Left ventricle myocardium inferior (tissue), 1 donor: ENCODE data around the gene TRAF3. TPM values are rescaled to one million over a fixed set of nuclear protein-coding genes. Genes with fewer than 3 reads are reported as not detected.

Experiments used
- DNase-seq: peaks from one replicate; pipeline ENCODE4 v3.0.0-alpha.2; 2020
- H3K27ac ChIP-seq: fragments of 200-600 bp; replicated peaks from 2 replicates; pipeline ENCODE4 v1.8.0; 2021
- H3K27me3 ChIP-seq: fragments of 200-600 bp; 2 replicates; pipeline ENCODE4 v1.8.0; 2021; ENCODE audit warnings: low read depth
- H3K36me3 ChIP-seq: fragments of 200-600 bp; 2 replicates; pipeline ENCODE4 v1.8.0; 2021
- H3K4me1 ChIP-seq: fragments of 200-600 bp; 2 replicates; pipeline ENCODE4 v1.8.0; 2021
- H3K4me3 ChIP-seq: fragments of 200-600 bp; 2 replicates; pipeline ENCODE4 v1.8.0; 2021; ENCODE audit warnings: mild to moderate bottlenecking, moderate library complexity
- H3K9me3 ChIP-seq: fragments of 200-600 bp; replicated peaks from 2 replicates; pipeline ENCODE4 v1.8.0; 2021
- CTCF ChIP-seq: fragments of 200-600 bp; IDR thresholded peaks from 2 replicates; pipeline ENCODE4 v1.8.0; 2021; ENCODE audit warnings: antibody characterized with exemption, mild to moderate bottlenecking, borderline replicate concordance
- intact Hi-C: fragments of 100-400 bp; cut with micrococcal nuclease; formaldehyde crosslinking; loops from one replicate; pipeline ENCODE4 v1.11.0; 2022
- long read RNA-seq: library from polyadenylated mRNA; unstranded; transcript quantifications from one replicate; pipeline ENCODE4 v2.0.0, GENCODE V29; 2021
- total RNA-seq: library from RNA; stranded (reverse); fragmentation: NEBNext Ultra II Directional; extraction: Animal tissue kit (Norgen Biotek cat#: 25700); gene quantifications from one replicate; pipeline ENCODE4 v1.2.1, GENCODE V29; 2021
- donor health status: DM: no; HTN: yes; CAD: no; lungs with severe emphysema.

TRAF3 gene
- total RNA-seq, result 11.3 TPM
- long read RNA-seq, transcript TRAF3-203 (12 exons, 2,459 nt), result major isoform, 6 of 11 reads
- long read RNA-seq, partial matches to known transcripts, result 1 of 11 reads
- long read RNA-seq, other reads (novel, unspliced or antisense), result 4 of 11 reads

GRCh38 chr14:102776761-102777710, at the start of gene TRAF3:
TSS of gene TRAF3 (plus strand) at chr14:102777449. CDS start at chr14:102870202, 92,753 bp downstream.
- Histone ChIP-seq H3K4me1 (peaks cover 26% of the 10 kb centered on the region), H3K27ac (peak within 1 kb of the TSS; percentile 82), H3K36me3 (no peaks in the 10 kb centered on the region), H3K27me3 (no peaks in the 10 kb centered on the region), H3K4me3 (peak within 1 kb of the TSS; percentile 90), H3K9me3 (no peaks in the 10 kb centered on the region)
- no peak for TF ChIP-seq CTCF
- DNase-seq, result peak; percentile 71
- intact Hi-C loops, result no loop called here

- TF ChIP-seq CTCF, result no peak
- no peak overlapping the region for H3K27ac ChIP-seq
- H3K36me3 ChIP-seq, result peaks cover 49% of the 10 kb centered on the region
- no peak overlapping the region for H3K4me3 ChIP-seq
- DNase-seq, result no peak
- H3K4me1 ChIP-seq, result no peaks in the 10 kb centered on the region
- no peaks in the 10 kb centered on the region for H3K27me3 ChIP-seq
- intact Hi-C loops, result no loop called here
- H3K9me3 ChIP-seq, result no peaks in the 10 kb centered on the region
These were observed 48.7 kb upstream of the TRAF3 start for GRCh38 chr14:102728501-102728900.

DNA sequence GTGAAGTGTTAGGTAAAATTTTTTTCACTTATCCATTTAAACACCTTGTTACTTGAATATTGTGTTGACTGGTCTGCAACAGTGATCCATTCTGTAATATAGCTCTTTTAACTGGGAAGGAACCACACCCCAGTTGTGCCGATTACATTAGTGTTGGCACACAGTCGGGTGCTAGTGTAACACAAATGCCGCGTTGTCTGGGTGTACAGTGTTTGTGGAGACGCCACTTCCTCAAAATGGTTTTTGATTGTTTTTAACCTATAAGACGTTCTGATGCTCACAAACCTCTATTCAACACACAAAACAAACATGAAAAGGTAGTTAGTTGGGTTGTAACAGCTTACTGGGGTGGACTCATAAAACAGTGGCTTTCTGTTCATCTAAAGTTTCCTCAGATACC, 48.0 kb upstream of the TRAF3 start:
- Histone ChIP-seq H3K4me3 (no peak overlapping the region), H3K4me1 (no peaks in the 10 kb centered on the region), H3K9me3 (no peaks in the 10 kb centered on the region), H3K27ac (no peak overlapping the region), H3K27me3 (no peaks in the 10 kb centered on the region), H3K36me3 (peaks cover 49% of the 10 kb centered on the region)
- intact Hi-C loops, result no loop called here
- no peak for DNase-seq
- TF ChIP-seq CTCF, result no peak

- H3K9me3 ChIP-seq, result no peaks in the 10 kb centered on the region
- TF ChIP-seq CTCF, result no peak
- no peak overlapping the region for H3K4me3 ChIP-seq
- intact Hi-C loops, result no loop called here
- no peaks in the 10 kb centered on the region for H3K27me3 ChIP-seq
- H3K36me3 ChIP-seq, result peaks cover 44% of the 10 kb centered on the region
- no peaks in the 10 kb centered on the region for H3K4me1 ChIP-seq
- no peak for DNase-seq
- no peak overlapping the region for H3K27ac ChIP-seq
These were observed 47.4 kb upstream of the TRAF3 start for GRCh38 chr14:102729825-102730224.

GRCh38 chr14:102731101-102731870, 46.0 kb upstream of the TRAF3 start:
- Histone ChIP-seq H3K27ac (no peak overlapping the region), H3K4me3 (no peak overlapping the region), H3K9me3 (no peaks in the 10 kb centered on the region), H3K36me3 (peaks cover 29% of the 10 kb centered on the region), H3K27me3 (no peaks in the 10 kb centered on the region), H3K4me1 (no peaks in the 10 kb centered on the region)
- TF ChIP-seq CTCF, result no peak
- DNase-seq, result no peak
- intact Hi-C loops, result no loop called here
